Dendritic cell treated with granulocyte-macrophage colony-stimulating factor and Interleukin-4, amounts not matched to agents 40 ng/mL and 50 ng/mL, for 4 days (primary cell): Measurements from ENCODE around the gene SLAIN1.

Source experiments
- H3K27ac Mint-ChIP-seq: one replicate; pipeline ENCODE4 v1.8.0; 2022; ENCODE audit warnings: mild to moderate bottlenecking, mixed read lengths
- H3K27me3 Mint-ChIP-seq: one replicate; pipeline ENCODE4 v1.8.0; 2022; ENCODE audit warnings: mild to moderate bottlenecking, mixed read lengths
- H3K36me3 Mint-ChIP-seq: one replicate; pipeline ENCODE4 v1.8.0; 2022; ENCODE audit warnings: low read depth, mixed read lengths
- H3K4me1 Mint-ChIP-seq: one replicate; pipeline ENCODE4 v1.8.0; 2022; ENCODE audit warnings: low read depth, mixed read lengths
- H3K4me3 Mint-ChIP-seq: one replicate; pipeline ENCODE4 v1.8.0; 2022; ENCODE audit warnings: mild to moderate bottlenecking, moderate library complexity, mixed read lengths
- H3K9me3 Mint-ChIP-seq: one replicate; pipeline ENCODE4 v1.8.0; 2022; ENCODE audit warnings: mixed read lengths
- intact Hi-C: fragments of 100-400 bp; cut with micrococcal nuclease; formaldehyde crosslinking; loops from one replicate; pipeline ENCODE4 v1.15.0; 2022

The SLAIN1 gene

DNA sequence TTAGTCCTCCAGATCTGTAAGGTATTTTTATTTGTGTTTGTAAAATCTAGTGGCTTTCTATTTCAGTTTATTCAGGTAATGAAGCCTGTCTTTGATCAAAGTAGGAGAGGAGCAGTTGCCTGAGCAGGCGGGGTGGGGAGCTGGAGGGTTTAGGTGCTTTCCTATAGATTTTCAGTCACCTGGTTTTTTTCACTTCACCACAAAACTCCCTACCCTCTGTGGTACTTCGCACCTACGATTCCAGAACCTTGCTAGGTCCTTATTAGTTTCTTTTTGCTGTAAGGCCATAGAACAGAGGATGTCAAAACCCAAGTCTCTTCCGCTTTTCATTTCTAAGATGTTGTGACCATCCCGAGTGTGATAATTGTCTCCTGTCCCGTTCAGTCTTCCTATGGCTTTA lies 26.6 kb downstream of the SLAIN1 start:
- peaks cover 13% of the 10 kb centered on the region for H3K4me1 Mint-ChIP-seq
- intact Hi-C loops, result no loop called here

DNA sequence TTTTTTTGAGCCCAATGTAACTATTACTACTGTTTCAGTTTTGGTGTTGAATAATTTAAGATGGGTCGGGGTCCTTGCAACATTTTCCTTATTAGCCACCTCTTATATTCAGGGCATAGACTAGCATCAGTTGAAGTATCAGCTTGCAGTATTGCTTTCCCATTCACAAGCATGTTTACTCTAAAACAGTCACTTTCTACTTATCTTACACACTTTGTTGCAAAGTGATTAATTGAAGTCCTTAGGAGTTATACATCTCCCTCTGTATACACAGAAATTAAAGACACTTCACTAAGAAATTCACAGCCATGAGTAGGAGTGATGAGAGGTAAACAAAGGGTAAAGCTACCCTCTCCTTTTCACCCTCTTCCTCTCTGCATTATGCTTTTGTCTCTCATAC lies 27.6 kb downstream of the SLAIN1 start:
- Mint-ChIP-seq H3K4me1 (peaks cover 21% of the 10 kb centered on the region), H3K36me3 (no peaks in the 10 kb centered on the region), H3K9me3 (peaks cover 8% of the 10 kb centered on the region), H3K27ac (no peak overlapping the region), H3K27me3 (no peaks in the 10 kb centered on the region), H3K4me3 (no peak overlapping the region)
- intact Hi-C loops, result no loop called here

More for the DNA sequence above, 26.6 kb downstream of the SLAIN1 start:
- H3K27ac Mint-ChIP-seq, result no peak overlapping the region
- H3K36me3 Mint-ChIP-seq, result no peaks in the 10 kb centered on the region
- peaks cover 8% of the 10 kb centered on the region for H3K9me3 Mint-ChIP-seq
- no peaks in the 10 kb centered on the region for H3K27me3 Mint-ChIP-seq
- H3K4me3 Mint-ChIP-seq, result no peak overlapping the region

DNA sequence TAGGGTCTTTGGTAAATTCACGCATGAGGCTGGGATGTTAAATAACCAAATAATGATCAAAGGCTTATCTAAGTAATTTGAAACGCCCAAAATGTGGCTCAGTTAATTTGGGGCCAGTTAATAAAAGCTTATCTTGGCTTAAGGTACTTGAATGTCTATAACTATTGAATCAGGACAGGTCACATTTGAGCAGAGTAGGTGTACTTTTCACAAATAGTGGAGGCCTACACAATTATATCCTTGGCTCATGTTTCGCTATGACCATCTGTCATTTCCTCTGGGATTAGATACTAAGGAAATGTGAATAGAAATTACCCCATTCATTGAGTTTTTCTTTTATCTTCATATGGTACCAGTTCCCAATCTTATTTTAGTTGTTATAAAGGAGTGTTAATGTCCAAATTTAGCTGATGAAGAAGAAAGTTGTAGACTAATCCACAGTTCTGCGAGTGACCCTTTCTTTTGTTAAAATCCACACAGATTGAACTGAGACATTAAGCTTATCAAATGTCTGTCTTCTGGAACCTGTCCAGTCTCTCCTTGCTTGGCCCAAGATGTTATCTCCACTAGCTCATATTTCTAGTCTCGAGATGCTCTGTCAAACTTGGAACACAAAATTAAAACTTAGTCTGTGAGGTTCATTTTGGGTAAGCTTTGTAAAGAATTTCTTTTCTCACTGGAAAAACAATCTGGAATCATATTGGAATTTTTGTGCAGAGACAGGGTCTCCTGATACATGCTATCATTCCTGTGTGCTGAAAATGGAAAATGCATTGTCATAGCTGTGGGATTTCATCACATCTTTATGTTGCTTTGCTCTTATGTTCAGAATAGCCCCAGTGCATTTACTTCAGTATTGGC lies 31.0 kb downstream of the SLAIN1 start:
- no peaks in the 10 kb centered on the region for H3K27me3 Mint-ChIP-seq
- H3K4me3 Mint-ChIP-seq, result no peak overlapping the region
- intact Hi-C loops, result no loop called here
- H3K9me3 Mint-ChIP-seq, result no peaks in the 10 kb centered on the region
- H3K36me3 Mint-ChIP-seq, result no peaks in the 10 kb centered on the region
- no peak overlapping the region for H3K27ac Mint-ChIP-seq
- peaks cover 26% of the 10 kb centered on the region for H3K4me1 Mint-ChIP-seq

DNA sequence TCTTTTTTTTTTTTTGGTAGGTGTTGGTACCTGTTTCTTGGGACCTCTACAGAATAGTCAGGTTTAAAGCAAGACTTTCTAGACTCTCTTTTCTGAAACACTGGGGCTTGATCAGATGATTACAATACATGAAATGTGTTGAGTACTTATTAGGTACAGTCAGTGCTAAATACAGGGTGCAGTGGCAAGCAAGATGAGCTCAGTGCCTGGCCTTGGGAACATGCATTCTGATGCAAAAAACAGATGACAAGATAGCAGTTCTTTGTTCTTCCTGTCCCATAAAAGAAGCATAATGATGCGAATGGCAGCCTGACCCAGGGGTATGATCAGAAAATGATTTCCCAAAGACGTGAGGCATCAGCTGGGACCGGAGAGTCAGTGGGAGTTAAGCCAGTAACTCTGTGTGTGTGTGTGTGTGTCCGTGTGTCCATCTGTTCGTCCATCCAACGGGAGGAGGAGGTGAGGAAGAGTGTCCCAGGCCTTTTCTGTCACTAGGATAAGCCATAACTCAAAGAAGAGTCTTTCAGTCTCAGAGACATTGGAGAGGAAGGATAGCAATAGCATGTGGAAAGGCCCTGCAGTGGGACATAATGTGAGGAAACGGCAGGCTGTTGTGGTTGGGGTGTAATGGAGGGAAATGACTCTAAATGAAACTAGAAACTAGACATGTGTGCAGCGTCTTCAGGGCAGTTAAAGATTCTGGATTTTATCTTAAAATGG lies 32.2 kb downstream of the SLAIN1 start:
- Mint-ChIP-seq H3K4me1 (peaks cover 26% of the 10 kb centered on the region), H3K27me3 (no peaks in the 10 kb centered on the region), H3K27ac (peak overlapping the region; percentile 26), H3K36me3 (no peaks in the 10 kb centered on the region), H3K9me3 (no peaks in the 10 kb centered on the region), H3K4me3 (no peak overlapping the region)
- intact Hi-C loops, result no loop called here

DNA sequence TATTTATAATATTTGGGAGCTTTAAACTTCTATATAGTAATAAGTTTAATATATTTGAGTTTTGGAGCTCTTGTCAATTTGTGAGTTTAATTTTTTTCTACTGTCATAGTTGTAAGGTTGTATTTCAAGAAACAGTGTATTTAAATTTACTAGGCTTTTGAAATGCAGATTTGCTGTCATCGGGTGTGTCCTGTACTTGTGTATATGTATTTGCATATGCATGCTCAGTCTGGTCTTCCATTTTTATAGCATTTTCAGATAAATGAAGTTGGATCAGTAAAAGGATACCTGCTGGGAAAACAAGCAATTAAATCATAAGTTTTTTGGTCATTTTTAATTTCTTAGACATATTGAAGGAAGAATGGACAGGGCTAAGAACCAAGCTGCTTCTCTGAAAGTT lies 33.1 kb downstream of the SLAIN1 start:
- H3K4me1 Mint-ChIP-seq, result peaks cover 20% of the 10 kb centered on the region
- intact Hi-C loops, result no loop called here
- no peak overlapping the region for H3K27ac Mint-ChIP-seq
- no peaks in the 10 kb centered on the region for H3K27me3 Mint-ChIP-seq
- H3K36me3 Mint-ChIP-seq, result no peaks in the 10 kb centered on the region
- H3K4me3 Mint-ChIP-seq, result no peak overlapping the region
- no peaks in the 10 kb centered on the region for H3K9me3 Mint-ChIP-seq

GRCh38 chr13:77732287-77732686 lies 34.8 kb downstream of the SLAIN1 start:
- Mint-ChIP-seq H3K27me3 (no peaks in the 10 kb centered on the region), H3K4me3 (no peak overlapping the region), H3K4me1 (peaks cover 16% of the 10 kb centered on the region), H3K27ac (no peak overlapping the region), H3K36me3 (no peaks in the 10 kb centered on the region), H3K9me3 (no peaks in the 10 kb centered on the region)
- intact Hi-C loops, result no loop called here

- H3K9me3 Mint-ChIP-seq, result no peaks in the 10 kb centered on the region
- H3K4me1 Mint-ChIP-seq, result peaks cover 16% of the 10 kb centered on the region
- no peaks in the 10 kb centered on the region for H3K27me3 Mint-ChIP-seq
- intact Hi-C loops, result no loop called here
- H3K27ac Mint-ChIP-seq, result no peak overlapping the region
- H3K36me3 Mint-ChIP-seq, result no peaks in the 10 kb centered on the region
- no peak overlapping the region for H3K4me3 Mint-ChIP-seq
Observed at GRCh38 chr13:77733674-77734073, 36.2 kb downstream of the SLAIN1 start.

- intact Hi-C loops, result no loop called here
- no peaks in the 10 kb centered on the region for H3K27me3 Mint-ChIP-seq
- H3K27ac Mint-ChIP-seq, result no peak overlapping the region
- H3K4me3 Mint-ChIP-seq, result no peak overlapping the region
- no peaks in the 10 kb centered on the region for H3K4me1 Mint-ChIP-seq
- H3K36me3 Mint-ChIP-seq, result no peaks in the 10 kb centered on the region
- H3K9me3 Mint-ChIP-seq, result no peaks in the 10 kb centered on the region
Observed at GRCh38 chr13:77737583-77738200, 40.2 kb downstream of the SLAIN1 start.

DNA sequence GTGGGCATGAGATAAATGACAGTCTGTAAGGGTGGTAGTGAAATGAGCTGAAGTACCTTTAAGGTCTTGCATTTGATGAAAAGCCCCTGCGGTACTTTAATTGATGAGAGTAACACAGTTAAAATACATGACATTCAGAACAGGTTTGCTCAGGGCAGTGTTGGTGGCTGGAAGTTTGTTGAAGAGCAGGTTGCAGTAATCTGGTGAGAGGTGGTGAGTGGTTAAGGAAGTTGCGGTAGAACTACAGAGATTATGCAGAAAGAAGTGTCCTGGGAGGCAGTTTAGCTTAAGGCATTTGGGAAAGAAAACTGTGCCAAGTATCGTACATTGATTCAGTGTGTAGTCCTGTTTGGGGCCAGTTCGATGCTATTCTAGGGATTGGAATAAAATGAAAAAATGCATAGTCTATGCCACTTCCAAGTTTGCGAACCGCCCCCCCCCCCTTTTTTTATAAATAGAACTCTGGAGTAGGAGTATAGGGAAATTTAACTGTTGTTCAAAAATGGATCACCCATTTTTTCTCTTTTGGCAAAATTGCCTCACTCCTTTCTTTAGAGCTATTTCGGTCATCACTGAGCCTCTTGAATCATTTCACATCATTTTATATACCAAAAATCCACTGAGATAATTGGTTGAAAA lies 42.7 kb downstream of the SLAIN1 start:
- no peaks in the 10 kb centered on the region for H3K4me1 Mint-ChIP-seq
- H3K27me3 Mint-ChIP-seq, result no peaks in the 10 kb centered on the region
- no peaks in the 10 kb centered on the region for H3K9me3 Mint-ChIP-seq
- H3K36me3 Mint-ChIP-seq, result no peaks in the 10 kb centered on the region
- H3K27ac Mint-ChIP-seq, result no peak overlapping the region
- intact Hi-C loops, result no loop called here
- H3K4me3 Mint-ChIP-seq, result no peak overlapping the region

- intact Hi-C loops, result no loop called here
- Mint-ChIP-seq H3K9me3 (no peaks in the 10 kb centered on the region), H3K4me3 (no peak overlapping the region), H3K36me3 (no peaks in the 10 kb centered on the region), H3K27ac (no peak overlapping the region), H3K27me3 (no peaks in the 10 kb centered on the region), H3K4me1 (no peaks in the 10 kb centered on the region)
Observed at GRCh38 chr13:77740931-77741596, 43.6 kb downstream of the SLAIN1 start.

- Mint-ChIP-seq H3K4me3 (no peak overlapping the region), H3K27ac (no peak overlapping the region), H3K9me3 (no peaks in the 10 kb centered on the region), H3K36me3 (no peaks in the 10 kb centered on the region), H3K27me3 (no peaks in the 10 kb centered on the region), H3K4me1 (no peaks in the 10 kb centered on the region)
- intact Hi-C loops, result no loop called here
Observed at GRCh38 chr13:77741597-77741972, 44.1 kb downstream of the SLAIN1 start.

GRCh38 chr13:77742801-77743200 lies 45.3 kb downstream of the SLAIN1 start:
- Mint-ChIP-seq H3K27ac (no peak overlapping the region), H3K9me3 (no peaks in the 10 kb centered on the region), H3K4me3 (no peak overlapping the region), H3K4me1 (no peaks in the 10 kb centered on the region), H3K27me3 (no peaks in the 10 kb centered on the region), H3K36me3 (no peaks in the 10 kb centered on the region)
- intact Hi-C loops, result no loop called here

GRCh38 chr13:77745784-77746183 lies 48.3 kb downstream of the SLAIN1 start:
- no peaks in the 10 kb centered on the region for H3K4me1 Mint-ChIP-seq
- no peak overlapping the region for H3K4me3 Mint-ChIP-seq
- no peak overlapping the region for H3K27ac Mint-ChIP-seq
- H3K36me3 Mint-ChIP-seq, result no peaks in the 10 kb centered on the region
- intact Hi-C loops, result no loop called here
- no peaks in the 10 kb centered on the region for H3K9me3 Mint-ChIP-seq
- no peaks in the 10 kb centered on the region for H3K27me3 Mint-ChIP-seq
